Right lobe of liver (tissue), 4 donors: ENCODE results near the gene GLRX5.

Source experiments
- CTCF ChIP-seq, 4 donors: fragments of 200-600 bp in 3 of 4; fragments of 450-650 bp in 1 of 4; IDR thresholded peaks; one replicate each; pipeline versions ENCODE4 v1.5.1 to v1.8.0; 2016 to 2022; ENCODE audit warnings: antibody characterized with exemption in 4 of 4, mild to moderate bottlenecking in 2 of 4
- POLR2A ChIP-seq: fragments of 450-650 bp; IDR thresholded peaks from one replicate; pipeline ENCODE4 v1.6.1; 2017; ENCODE audit warnings: antibody characterized with exemption, mild to moderate bottlenecking
- donor health status: DM: no; HTN: no; CAD: no.
- donor health status: DM: no; HTN: no; CAD: no.
- donor health status: DM: no; HTN: yes; CAD: no.

GRCh38 chr14:95525999-95526398 lies 8.9 kb upstream of the GLRX5 start:
- TF ChIP-seq CTCF (IDR thresholded peaks at IDR 0.05), result no peak
- no peak for TF ChIP-seq POLR2A
